ENCODE measurements around the gene NUDT8. TPM values are rescaled to one million over a fixed set of nuclear protein-coding genes. Genes with fewer than 3 reads are reported as not detected.

Gene NUDT8
- total RNA-seq, 1 experiment from 2014 or later = 25.5 TPM

GRCh38 chr11:67671211-67671520 lies 41.4 kb upstream of the NUDT8 start:
- H3K27me3 ChIP-seq (ENCODE audit: insufficient read depth, low read depth) = no peaks in the 10 kb centered on the region
- peaks cover 13% of the 10 kb centered on the region; the same call in 1 of the 2 replicates for H3K79me2 ChIP-seq (ENCODE audit: low read depth)
- no TSS peak for BruUV-seq (replicated peaks)
- intact Hi-C loops (cut with micrococcal nuclease; ENCODE audit: unreplicated experiment) = no loop called here
- no peaks in the 10 kb centered on the region for H3K36me3 ChIP-seq (ENCODE audit: low read depth)
- H3K4me3 ChIP-seq = no peak overlapping the region
- POLR2A ChIA-PET (ENCODE audit: unreplicated experiment) = interaction anchor here (0.6 kb wide), 1 partner anchor 56 kb away, joined by 4 read pairs; no protein-coding TSS in a partner anchor
- no peaks in the 10 kb centered on the region for H3K9me2 ChIP-seq (ENCODE audit: insufficient read depth)
- H4K20me1 ChIP-seq (ENCODE audit: insufficient read depth) = no peaks in the 10 kb centered on the region
- TF ChIP-seq EZH2 (IDR thresholded peaks at IDR 0.05; ENCODE audit: low read depth) = no peak
- TF ChIP-seq, protein P1, sequence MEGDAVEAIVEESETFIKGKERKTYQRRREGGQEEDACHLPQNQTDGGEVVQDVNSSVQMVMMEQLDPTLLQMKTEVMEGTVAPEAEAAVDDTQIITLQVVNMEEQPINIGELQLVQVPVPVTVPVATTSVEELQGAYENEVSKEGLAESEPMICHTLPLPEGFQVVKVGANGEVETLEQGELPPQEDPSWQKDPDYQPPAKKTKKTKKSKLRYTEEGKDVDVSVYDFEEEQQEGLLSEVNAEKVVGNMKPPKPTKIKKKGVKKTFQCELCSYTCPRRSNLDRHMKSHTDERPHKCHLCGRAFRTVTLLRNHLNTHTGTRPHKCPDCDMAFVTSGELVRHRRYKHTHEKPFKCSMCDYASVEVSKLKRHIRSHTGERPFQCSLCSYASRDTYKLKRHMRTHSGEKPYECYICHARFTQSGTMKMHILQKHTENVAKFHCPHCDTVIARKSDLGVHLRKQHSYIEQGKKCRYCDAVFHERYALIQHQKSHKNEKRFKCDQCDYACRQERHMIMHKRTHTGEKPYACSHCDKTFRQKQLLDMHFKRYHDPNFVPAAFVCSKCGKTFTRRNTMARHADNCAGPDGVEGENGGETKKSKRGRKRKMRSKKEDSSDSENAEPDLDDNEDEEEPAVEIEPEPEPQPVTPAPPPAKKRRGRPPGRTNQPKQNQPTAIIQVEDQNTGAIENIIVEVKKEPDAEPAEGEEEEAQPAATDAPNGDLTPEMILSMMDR (conservative IDR thresholded peaks at IDR 0.05) = no peak
- peaks cover 34% of the 10 kb centered on the region for H3K4me1 ChIP-seq (replicated peaks; ENCODE audit: insufficient read depth)
- no peak for DNase-seq
- no peak overlapping the region for H3K27ac ChIP-seq
- no peak overlapping the region for H3K4me2 ChIP-seq
- no peak overlapping the region for H2AFZ ChIP-seq
- no peaks in the 10 kb centered on the region for H3K9me3 ChIP-seq (ENCODE audit: insufficient read depth, low read depth)
- CTCF ChIA-PET = no interaction called here
- H3F3A ChIP-seq (ENCODE audit: insufficient read depth, low read depth) = peaks cover 26% of the 10 kb centered on the region

DNA sequence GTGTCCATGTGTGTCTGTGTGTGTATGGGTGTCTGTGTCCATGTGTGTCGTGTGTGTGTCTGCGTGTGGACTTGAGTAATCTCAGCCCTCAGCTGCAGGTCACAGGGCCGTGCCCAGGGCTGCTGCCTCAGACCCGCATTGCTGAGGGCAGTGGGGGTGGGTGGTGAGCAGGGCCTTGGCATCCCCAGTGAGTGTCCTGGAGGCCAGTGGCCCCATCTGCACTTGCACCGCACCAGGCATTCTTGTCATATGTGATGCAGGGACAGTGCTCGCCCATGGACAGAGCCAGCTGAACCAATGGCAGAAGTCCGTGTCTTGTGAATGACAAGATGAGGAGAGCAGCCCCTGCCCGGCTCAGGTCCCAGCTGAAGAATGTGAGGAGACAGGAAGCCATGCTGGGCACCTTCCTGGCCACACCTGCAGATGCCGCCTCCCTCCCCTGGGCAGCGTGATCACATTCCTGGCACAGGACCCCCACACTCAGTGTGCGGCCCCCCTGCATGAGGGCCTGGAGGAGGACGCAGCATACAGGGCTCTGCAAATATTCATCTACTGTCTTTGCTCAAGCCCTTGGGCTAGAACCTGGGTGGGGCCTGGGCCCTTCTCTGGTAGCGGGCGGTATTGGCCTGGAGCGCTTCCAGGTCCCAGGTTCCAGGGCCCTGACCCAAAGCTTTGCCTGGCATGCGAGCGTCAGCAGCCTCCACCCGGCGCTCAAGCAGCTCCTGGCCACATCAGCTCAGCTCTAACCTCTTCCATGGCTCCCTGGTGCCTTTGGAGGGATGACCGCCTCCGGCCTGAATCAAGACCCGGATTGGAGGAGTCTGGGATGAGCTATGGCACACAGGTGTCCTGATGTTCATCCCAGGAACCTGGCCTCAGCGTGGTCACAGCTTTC lies 40.8 kb upstream of the NUDT8 start:
- TF ChIP-seq, protein P1 (conservative IDR thresholded peaks at IDR 0.05) = no peak
- no peak for TF ChIP-seq EZH2 (IDR thresholded peaks at IDR 0.05; ENCODE audit: low read depth)
- H3K36me3 ChIP-seq (ENCODE audit: low read depth) = no peaks in the 10 kb centered on the region
- intact Hi-C loops (cut with micrococcal nuclease; ENCODE audit: unreplicated experiment) = no loop called here
- peaks cover 25% of the 10 kb centered on the region for H3F3A ChIP-seq (ENCODE audit: insufficient read depth, low read depth)
- no peak overlapping the region for H3K4me3 ChIP-seq
- no peaks in the 10 kb centered on the region for H4K20me1 ChIP-seq (ENCODE audit: insufficient read depth)
- no peak overlapping the region for H3K27ac ChIP-seq
- no peak overlapping the region for H3K4me2 ChIP-seq
- no peak overlapping the region for H2AFZ ChIP-seq
- ChIA-PET POLR2A (ENCODE audit: unreplicated experiment) (interaction anchor here (0.6 kb wide), 1 partner anchor 56 kb away, joined by 4 read pairs; no protein-coding TSS in a partner anchor), CTCF (no interaction called here)
- H3K4me1 ChIP-seq (replicated peaks; ENCODE audit: insufficient read depth) = peaks cover 35% of the 10 kb centered on the region
- H3K9me2 ChIP-seq (ENCODE audit: insufficient read depth) = no peaks in the 10 kb centered on the region
- DNase-seq = no peak
- no peaks in the 10 kb centered on the region for H3K27me3 ChIP-seq (ENCODE audit: insufficient read depth, low read depth)
- BruUV-seq (replicated peaks) = no TSS peak
- H3K9me3 ChIP-seq (ENCODE audit: insufficient read depth, low read depth) = no peaks in the 10 kb centered on the region
- peaks cover 13% of the 10 kb centered on the region; the same call in 1 of the 2 replicates for H3K79me2 ChIP-seq (ENCODE audit: low read depth)

- no peak for DNase-seq
Observed at GRCh38 chr11:67668192-67668551, 38.4 kb upstream of the NUDT8 start.

More at GRCh38 chr11:67668192-67668551, 38.4 kb upstream of the NUDT8 start:
- intact Hi-C loops (cut with micrococcal nuclease; ENCODE audit: unreplicated experiment) = loop anchor here (10.0 kb wide), 1 partner anchor 127 kb away; no protein-coding TSS in a partner anchor
- Histone ChIP-seq H2AFZ (no peak overlapping the region), H3K27ac (no peak overlapping the region), H3K4me1 (replicated peaks; ENCODE audit: insufficient read depth) (peaks cover 13% of the 10 kb centered on the region), H4K20me1 (ENCODE audit: insufficient read depth) (no peaks in the 10 kb centered on the region), H3K79me2 (ENCODE audit: low read depth) (peaks cover 2% of the 10 kb centered on the region; the same call in 1 of the 2 replicates), H3K4me3 (no peak overlapping the region), H3K36me3 (ENCODE audit: low read depth) (no peaks in the 10 kb centered on the region), H3K27me3 (ENCODE audit: insufficient read depth, low read depth) (no peaks in the 10 kb centered on the region), H3K9me2 (ENCODE audit: insufficient read depth) (no peaks in the 10 kb centered on the region), H3K4me2 (no peak overlapping the region), H3F3A (ENCODE audit: insufficient read depth, low read depth) (peaks cover 6% of the 10 kb centered on the region; the same call in 1 of the 2 replicates), H3K9me3 (ENCODE audit: insufficient read depth, low read depth) (no peaks in the 10 kb centered on the region)
- TF ChIP-seq EZH2 (IDR thresholded peaks at IDR 0.05; ENCODE audit: low read depth) = no peak
- TF ChIP-seq, protein P1 (conservative IDR thresholded peaks at IDR 0.05) = no peak
- ChIA-PET CTCF (no interaction called here), POLR2A (ENCODE audit: unreplicated experiment) (no interaction called here)
- no TSS peak for BruUV-seq (replicated peaks)

All from PC-9 (cell line).